Measurements from ENCODE around the gene CDY1B.
"Not testable (repeated sequence)": the region's sequence is repeated elsewhere in the genome, so short reads cannot be mapped to it uniquely, and the experiment has no call there.

CDY1B gene, protein sequence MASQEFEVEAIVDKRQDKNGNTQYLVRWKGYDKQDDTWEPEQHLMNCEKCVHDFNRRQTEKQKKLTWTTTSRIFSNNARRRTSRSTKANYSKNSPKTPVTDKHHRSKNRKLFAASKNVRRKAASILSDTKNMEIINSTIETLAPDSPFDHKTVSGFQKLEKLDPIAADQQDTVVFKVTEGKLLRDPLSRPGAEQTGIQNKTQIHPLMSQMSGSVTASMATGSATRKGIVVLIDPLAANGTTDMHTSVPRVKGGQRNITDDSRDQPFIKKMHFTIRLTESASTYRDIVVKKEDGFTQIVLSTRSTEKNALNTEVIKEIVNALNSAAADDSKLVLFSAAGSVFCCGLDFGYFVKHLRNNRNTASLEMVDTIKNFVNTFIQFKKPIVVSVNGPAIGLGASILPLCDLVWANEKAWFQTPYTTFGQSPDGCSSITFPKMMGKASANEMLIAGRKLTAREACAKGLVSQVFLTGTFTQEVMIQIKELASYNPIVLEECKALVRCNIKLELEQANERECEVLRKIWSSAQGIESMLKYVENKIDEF

DNA sequence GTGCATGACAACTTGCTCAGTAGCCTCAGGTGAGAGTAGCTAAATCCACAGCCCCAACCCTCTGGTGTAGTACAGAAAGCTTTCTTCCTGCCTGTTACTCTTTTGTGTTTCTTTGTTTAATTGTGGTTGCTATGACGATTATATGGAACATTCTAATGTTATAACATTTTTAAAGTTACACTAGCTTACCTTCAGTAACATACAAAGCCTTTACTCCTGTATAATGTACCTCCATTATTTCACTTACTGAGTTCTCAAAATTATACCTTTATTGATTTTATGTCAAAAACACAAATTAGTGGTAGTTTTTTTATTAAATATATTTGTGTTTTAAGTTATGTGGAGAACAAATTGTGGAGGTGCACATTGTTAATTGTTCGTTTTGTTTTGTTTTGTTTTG, at the start of gene CDY1B:
TSS of gene CDY1B (minus strand) at position 101 of the 400 bp plus-strand sequence. CDS start 331 bp downstream, outside the sequence.
- not testable (repeated sequence) for DNase-seq (ENCODE audit: low spot score)

GRCh38 chrY:24049525-24049924, 1.7 kb upstream of the CDY1B start:
- DNase-seq (ENCODE audit: low spot score): not testable (repeated sequence)

- DNase-seq (ENCODE audit: low spot score): not testable (repeated sequence)
Observed at GRCh38 chrY:24043209-24043608, 4.6 kb downstream of the CDY1B start.

GRCh38 chrY:24039008-24039718, 8.7 kb downstream of the CDY1B start:
- DNase-seq (ENCODE audit: low spot score): not testable (repeated sequence)

GRCh38 chrY:24026212-24027103, 21.4 kb downstream of the CDY1B start:
- not testable (repeated sequence) for DNase-seq (ENCODE audit: low spot score)
